HTR-8/SVneo (cell line): Measurements from ENCODE around the gene CENPO.
A peak's percentile ranks its signal among the peaks of the same experiment; 100 is the strongest.

Experiments
- DNase-seq: peaks from one replicate; pipeline ENCODE4 v3.0.0; 2011; ENCODE audit warnings: low spot score, mixed read lengths; ENCODE audit not compliant: insufficient read length
- FAIRE-seq: peaks from 2 replicates; lab custom pipeline; 2011; peaks lifted over from hg19 to GRCh38; lab: Jason Lieb, UNC

Gene CENPO

DNA sequence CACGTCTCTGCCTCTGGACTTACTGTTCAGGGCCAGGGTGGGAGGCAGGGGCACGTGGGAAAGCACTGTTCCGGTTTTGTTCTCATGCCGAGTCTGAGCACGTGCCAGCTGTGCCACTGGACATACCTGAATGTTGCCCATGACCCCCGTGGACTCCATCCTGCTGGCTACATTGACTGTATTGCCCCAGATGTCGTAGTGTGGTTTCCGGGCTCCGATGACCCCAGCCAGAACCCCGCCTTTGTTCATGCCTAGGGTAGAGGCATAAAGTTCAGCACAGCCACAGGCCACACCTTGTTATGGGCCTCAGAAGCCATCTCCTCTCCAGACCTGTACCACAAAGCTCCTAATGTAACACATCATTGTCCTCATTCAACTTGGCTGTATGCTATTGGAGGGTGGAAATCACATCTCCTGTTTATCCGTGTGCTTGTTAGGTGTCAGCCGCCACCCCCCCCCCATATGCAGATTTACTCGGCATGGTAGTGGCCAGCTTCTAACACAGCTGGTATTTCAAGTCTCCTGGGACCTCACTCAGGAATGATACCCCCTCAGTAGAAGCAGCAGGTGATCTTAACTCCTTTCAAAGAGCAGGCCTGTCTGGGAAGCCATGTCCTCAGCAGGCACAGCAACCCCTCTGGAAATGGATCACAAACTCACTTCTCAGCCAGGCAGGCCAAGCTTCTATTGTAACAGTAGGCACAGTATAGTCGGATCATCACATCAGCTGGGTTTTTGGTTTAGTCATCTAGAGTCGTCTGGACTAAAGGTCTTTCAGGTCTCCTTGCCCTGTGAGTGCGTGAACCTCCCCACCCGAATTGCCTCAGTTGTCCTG is 27.6 kb downstream of the CENPO start:
- no peak for DNase-seq
- peak; percentile 13 for FAIRE-seq

DNA sequence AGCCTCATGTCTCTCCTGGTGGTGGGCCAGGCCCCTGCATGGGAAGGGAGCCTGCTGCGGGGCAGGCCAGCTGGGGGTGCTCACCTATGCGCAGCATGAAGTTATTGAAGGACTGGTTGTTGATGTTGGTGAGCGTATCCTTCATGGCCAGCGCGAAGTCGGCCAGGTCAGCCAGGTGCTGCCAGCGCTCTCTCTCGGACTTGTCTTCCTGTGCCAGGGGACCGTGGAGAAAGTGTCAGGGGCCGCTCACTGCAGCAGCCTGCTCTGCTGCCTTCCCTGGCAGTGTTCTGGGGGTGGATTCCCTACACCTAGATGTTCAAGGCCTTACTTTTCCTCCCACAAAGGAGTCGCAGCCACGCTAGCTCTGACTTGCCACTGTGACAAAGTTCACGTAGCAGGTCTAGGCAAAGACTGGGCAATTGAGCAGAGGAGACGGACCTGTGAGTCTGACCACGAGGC is 28.2 kb downstream of the CENPO start:
- no peak for DNase-seq
- FAIRE-seq: no peak

DNA sequence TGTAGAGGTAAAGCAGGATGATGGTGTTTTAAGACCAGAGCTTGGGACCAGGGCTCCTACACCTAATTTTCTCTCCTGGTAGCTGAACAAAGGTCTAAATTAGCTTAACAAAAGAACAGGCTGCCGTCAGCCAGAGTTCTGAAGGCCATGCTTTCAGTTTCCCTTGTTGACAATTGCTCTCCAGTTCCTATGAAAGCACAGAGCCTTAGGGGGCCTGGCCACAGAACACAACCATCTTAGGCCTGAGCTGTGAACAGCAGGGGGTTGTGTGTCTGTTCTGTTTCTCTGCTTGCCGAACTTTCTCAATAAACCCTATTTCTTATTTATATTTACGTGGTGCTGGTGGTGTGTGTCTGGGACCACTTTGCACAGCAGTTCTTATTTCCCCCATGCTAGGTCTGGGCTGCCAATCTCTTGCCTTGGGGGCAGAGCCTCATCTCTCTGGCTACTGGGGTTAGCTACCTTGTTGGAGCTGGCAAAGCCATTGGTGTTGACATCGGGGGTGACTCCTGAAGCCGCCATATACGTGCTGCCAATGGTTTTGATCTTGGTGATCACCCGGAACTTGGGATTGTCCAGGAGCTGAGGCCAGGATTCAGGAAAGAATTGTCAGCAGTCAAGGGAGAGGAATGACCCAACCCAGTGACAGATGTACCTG is 29.0 kb downstream of the CENPO start:
- DNase-seq (no peak), FAIRE-seq (no peak)

DNA sequence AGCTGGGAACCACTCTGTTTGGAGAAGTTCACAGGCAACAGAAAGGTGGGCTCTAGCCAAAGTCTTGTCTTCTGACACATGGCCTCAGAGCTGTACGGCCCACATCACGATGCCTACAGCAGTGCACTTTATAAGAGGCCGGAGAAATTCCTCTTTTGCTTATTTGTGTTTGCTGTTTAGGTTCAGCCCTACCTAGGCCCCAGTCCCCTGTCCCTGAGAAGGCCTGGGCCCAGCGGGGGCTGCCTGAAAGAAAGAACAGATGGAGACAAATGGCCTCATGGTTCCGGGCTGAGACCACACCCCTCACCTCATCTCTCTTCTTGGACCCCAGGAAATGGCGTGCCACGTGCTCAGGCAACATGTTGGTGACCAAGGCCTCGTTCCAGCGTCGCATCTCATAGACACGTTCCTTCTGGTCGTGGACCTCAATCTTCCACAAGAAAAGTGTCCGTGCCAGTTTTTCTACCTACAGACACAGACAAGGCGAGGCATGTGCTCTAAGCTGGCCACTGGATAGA is 30.9 kb downstream of the CENPO start:
- DNase-seq (no peak), FAIRE-seq (no peak)

DNA sequence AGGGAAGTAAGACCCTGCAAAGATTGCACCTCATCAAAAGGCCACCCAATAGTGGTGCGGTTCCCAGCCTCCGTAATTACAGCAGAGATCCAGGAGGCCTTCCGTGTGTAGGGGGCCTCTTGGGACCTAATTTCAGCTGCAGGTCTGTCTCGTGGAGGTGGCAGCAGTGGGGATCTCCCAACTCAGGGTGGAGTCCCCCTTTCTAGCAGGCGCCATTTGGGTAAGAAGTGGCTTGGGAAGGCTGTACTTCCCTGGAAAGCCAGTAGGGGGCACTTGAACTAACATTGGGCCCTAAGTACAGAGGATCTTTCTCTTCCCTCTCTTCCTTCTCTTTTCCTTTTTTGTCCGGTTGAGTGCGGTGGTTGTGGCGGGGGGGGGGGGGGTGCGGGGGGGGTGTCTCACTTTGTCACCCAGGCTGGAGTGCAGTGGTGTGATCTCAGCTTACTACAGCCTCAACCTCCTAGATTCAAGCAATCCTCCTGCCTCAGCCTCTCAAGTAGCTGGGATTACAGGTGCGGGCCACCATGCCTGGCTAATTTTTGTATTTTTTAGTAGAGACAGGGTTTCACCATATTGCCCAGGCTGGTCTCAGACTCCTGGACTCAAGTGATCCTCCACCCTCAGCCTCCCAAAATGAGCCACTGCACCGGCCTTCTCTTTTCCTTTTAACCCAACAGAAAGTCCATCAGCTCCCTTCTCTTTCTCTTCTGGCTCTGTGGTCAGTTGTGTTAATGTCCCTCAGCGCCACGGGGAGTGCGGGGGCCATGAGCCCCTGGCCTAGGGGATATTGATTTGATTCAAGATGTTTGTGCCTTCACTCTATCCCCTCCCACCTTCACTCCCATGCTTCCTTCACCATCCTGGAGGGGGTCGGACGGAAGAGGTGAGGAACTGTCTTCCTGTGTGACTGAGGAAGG is 32.0 kb downstream of the CENPO start:
- FAIRE-seq (peak; percentile 74), DNase-seq (no peak)

DNA sequence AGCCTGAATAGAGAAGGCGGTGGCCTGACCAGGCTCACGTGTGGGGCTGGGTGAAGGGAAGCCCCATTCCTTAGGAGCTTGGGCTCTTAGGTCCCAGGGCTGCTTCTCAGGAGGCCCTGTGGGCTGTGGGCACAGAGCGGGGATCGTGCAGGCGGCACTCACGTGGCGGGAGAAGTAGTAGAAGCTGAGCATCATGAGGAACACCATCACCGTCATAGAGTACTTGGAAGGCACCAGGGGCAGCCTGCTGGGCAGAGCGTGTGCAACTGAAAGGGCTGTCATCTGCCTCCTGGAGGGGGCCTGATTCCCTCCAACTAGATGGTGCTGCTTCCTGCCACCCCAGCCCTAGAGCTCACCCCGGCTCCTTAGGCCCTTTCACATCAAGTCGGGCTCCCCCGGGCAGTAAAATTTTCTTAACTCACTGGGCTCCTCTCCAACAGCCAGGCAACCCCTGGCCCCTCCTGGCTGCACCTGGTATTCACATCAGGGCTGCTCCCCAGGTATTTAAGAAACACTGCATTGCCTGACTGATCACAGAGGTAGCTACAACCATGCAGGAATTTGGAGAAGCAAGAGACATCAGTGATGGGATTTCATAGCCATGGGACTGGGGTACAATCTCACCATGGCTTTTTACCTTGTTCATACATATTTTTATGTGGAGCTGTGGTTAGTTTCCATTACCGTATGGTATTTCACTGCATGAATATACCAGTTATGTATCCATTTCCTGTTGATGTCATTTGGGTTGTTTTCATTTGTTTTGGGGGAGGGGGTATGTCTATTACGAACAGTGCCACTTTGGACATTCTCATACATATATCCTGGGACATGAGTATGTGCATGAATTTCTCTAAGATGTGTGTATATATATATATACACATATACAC is 32.9 kb downstream of the CENPO start:
- DNase-seq (no peak), FAIRE-seq (peak; percentile 74)

DNA sequence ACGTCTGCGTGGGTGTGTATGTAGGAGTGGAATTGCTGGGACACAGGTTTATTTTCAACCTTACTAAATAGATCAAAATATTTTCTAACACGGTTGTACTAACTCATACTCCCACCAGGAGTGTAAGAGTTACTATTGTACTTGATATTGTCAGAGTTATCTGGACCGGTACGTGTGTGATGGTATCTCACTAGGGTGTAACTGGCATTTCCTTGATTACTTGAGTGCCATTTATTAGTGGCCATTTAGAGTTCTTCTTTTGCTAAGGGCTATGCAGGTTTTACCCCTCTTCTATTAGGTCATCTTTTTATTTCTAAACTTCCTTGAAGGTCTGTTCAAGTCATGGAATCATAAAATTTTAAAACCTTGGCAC is 33.5 kb downstream of the CENPO start:
- no peak for FAIRE-seq

DNA sequence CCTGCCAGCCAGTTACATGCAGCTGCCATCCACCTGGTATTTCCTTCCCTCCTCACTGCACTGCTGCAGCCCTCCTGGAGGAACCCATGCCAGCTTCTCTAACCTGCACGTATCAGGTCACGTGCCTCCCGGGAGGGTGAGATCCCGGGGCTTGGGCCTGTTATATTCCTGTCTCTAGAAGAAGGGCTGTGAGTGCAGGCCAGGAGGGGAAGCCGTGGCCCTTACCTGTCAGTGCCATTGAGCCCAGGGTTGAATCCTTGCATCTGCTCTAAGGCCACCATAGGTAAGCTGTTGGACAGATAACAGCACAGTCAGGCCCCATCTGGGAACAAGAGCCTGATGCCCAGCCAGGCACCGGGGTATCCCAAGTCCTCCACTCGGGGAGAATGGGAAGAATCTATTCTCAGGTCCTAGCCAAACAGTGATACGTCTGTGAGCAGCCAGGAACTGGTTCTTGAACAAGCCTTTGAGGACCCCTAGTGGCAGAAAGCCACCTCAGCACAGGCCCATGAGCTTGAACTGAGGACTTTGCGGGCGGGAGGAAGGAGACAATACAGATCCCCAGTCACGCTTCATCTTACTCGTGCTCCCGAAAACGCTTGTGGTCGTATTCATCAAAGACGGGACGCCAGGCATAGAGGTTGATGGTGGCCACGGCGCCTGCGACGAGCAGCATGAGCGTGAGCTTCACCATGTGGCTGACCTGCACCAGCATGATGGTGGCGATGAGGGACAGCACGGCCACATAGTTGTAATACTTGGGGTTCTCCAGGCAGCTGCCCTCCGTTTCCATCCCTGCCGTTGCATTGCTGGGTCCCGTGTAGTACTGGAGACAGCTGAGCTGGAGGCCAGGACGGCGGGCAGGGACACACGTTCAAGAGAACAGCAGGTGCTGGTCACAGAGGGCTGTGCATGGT is 34.4 kb downstream of the CENPO start:
- FAIRE-seq (peak; percentile 76), DNase-seq (peak; percentile 90)

More for the DNA sequence above, 33.5 kb downstream of the CENPO start:
- no peak for DNase-seq

DNA sequence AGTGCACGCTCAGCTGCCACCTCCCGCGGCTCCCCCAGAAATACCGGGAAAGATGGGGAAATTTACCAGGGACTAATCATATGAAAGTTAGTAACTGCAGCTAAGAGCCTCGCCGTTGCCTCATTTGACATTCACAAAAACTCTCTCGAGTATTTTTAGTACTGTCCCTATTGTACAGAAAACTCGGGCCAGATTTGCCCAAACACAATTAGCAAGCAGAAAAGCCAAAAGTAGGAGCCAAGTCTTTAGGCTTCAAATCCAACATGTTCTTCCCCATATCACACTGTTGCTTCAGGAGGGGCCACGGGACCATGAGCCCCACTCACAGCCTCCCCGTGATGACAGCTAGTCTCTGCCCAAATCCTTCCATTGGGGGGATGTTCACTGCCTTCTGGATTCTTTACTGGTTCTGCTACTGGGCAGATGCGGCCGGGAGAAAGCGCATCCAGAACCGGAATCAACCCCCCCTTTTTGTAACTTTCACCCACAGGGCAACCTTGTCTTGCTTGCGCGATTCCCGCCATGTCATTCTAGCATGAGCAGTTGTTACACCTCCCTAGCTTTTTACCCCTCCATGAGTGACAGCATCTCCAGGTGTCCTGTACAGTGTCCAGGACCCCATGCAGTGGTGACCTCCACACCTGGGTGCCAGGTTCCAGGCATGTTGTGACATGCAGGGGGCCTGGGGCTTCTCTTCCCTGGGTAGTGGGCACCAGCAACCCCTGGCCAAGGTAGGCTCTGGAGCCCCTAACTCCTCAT is 35.2 kb downstream of the CENPO start:
- FAIRE-seq: no peak

DNA sequence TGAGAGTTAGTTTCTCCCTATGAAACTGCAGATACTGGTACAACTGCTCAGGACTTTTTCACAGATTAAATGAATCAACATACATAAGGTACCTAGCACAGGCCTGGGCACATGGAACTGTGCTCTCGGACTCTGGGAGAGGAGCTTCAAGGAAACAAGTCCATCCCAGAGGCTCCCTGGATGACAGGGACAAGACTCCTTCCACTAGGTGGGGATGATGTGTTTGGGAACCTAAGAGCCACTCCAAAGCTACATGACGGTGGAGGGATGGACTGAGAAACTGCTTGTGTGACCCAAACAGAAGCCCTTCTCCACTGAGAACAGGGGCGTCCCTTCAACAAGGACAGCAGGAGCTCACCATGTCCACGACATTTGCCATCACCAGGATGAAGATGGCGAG is 37.1 kb downstream of the CENPO start:
- DNase-seq: no peak
- no peak for FAIRE-seq

More for the DNA sequence above, 35.2 kb downstream of the CENPO start:
- DNase-seq: no peak

DNA sequence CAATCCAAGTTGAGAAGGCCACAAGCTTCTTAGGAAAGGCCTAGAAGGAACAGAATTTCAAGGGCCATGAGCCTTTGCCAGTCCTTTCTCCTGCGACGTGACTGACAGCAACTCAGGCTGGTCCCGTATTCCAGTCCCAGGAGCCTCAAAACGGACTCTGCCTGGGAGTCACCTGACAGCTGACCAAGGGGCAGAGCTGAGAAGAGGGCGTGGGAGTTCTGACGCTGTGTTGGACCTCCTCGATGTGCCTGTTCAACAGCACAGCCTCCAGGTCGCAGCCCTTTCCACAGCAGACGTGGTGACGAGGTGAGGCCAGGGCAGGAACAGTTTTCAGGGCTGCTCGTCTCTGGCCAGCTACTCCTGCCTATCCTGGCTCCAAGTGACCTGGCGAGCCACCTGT is 37.6 kb downstream of the CENPO start:
- FAIRE-seq (no peak), DNase-seq (no peak)

DNA sequence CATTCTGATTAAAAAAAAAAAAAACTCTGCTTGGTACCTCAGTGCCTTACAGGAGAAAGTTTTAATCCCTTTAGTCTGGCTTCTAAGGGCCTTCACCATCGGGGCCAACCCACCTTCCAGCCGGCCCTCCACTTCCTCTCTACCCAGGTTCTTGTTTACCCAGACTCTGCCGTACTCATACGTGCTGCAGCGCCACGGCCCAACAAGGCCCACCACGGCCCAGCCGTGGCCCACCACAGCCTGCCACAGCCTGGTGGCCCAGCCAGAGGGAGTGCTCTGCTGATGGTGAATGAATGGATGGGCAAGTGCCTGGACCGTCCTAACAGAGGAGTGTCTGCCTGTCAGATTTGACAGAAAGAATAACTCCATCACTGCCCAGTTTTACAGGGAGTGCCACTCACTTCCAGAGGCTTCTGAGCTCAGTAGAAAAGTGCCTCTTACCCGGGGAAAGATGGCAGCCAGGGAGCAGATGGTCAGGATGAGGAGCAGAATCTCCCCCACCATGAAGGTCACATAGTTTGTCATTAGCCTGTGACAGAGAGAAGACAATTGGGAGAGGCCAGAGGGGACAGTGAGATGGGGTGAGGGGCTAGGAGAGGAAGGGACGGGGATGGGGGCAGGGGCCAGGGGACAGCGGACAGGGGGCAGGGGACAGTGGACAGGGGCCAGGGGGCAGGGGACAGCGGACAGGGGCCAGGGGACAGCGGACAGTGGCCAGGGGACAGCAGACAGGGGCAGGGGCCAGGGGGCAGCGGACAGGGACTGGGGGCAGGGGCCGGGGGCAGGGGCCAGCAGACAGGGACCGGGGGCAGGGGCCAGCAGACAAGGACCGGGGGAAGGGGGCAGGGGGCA is 38.2 kb downstream of the CENPO start:
- FAIRE-seq (no peak), DNase-seq (no peak)

DNA sequence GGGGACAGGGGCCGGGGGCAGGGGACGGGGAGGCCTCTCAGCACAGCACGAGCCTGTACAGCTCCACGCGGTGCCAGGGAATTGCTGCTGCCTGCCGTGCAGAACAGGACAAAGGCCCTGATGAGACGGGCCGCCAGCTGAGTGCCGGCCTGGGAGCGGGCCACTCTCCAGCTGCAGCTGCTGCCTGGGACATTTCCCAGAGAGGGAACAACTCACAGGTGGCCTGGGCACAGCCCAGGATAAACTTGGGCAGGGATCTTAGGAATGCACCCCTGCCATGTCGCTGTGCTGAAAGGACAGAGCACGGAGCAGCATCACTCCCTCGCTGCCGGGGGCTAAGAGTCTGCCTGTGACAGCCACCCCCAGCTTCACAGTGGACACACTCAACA is 38.8 kb downstream of the CENPO start:
- FAIRE-seq (no peak), DNase-seq (no peak)

DNA sequence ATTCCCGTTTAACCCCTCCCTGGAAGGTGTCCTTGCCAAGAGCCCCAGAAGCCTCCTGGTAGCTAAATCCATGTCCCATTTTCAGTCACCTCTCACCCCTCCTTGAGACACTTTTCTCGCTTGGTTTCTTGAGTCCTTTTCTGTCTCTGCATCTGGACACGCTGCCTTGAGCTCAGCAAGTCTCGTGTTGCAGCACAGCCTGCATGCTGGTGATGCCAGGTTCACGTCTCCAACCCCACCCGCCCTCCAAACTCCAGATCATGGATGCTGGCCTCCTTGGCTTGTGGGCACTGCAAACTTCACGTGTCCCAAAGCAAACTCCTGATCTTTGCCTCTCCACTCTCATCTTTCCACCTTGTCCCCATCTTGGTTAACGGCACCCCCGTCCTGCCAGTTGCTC is 39.3 kb downstream of the CENPO start:
- DNase-seq (no peak), FAIRE-seq (no peak)

DNA sequence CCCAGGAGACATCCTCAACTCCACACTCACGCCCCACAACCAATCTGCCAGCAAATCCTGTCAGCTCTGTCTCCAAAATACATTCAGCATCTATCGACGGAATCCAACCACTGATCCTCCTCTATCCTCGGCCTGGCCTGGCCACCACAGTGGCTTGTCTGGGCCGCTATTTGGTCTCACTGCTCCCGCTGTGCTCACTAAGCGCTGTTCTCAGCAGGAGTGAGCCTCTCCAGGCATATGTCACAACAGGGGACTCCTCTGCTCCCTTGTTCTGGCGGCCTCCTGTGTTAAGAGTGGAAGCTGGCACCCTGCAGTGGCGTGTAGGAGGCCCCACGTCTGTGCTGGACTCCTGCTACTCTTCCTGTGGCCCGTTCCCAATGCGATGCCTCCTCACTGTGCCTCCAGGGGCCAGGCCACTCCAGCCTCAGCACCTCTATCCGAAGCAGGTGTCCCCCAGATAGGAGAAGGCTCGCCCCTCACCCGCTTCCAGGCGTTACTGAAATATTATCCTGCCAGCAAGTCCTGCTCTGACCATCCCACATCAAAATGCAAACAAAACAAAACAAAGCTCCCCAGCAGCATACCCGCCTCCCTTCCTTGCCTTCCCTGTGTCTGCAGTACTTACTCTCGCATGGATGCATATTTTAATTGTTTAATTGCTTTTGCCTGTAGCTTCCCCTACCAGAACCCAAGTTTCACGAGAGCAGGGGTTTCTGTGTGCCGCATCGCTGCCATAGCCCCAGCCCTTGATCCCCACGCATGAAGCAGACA is 39.9 kb downstream of the CENPO start:
- DNase-seq (no peak), FAIRE-seq (no peak)
